Thyroid gland (tissue), 4 donors: Measurements from ENCODE around the gene TMEM26. TPM values are rescaled to one million over a fixed set of nuclear protein-coding genes. Genes with fewer than 3 reads are reported as not detected.

ENCODE experiments used
- DNase-seq, 2 donors: peaks; one replicate each; pipeline ENCODE4 v3.0.0-alpha.2; 2019
- H3K27ac ChIP-seq, 3 donors: fragments of 200-600 bp; sonication (generic); 1 replicate in 2 of 3; 2 replicates in 1 of 3; pipeline ENCODE4 v1.5.1; 2016 to 2019; ENCODE audit warnings: mild to moderate bottlenecking in 1 of 3, moderate library complexity in 1 of 3
- H3K27me3 ChIP-seq: fragments of 200-600 bp; sonication (generic); one replicate; pipeline ENCODE4 v1.5.1; 2019
- H3K36me3 ChIP-seq, 2 donors: fragments of 200-600 bp; sonication (generic); one replicate each; pipeline ENCODE4 v1.5.1; 2016 to 2019
- H3K4me1 ChIP-seq, 2 donors: fragments of 200-600 bp; sonication (generic); one replicate each; pipeline ENCODE4 v1.5.1; 2017 to 2019
- H3K4me3 ChIP-seq, 3 donors: fragments of 200-600 bp; sonication (generic); replicated peaks in 1 of 3; 1 replicate in 2 of 3; 2 replicates in 1 of 3; pipeline ENCODE4 v1.5.1; 2016; ENCODE audit warnings: mild to moderate bottlenecking in 1 of 3
- H3K9me3 ChIP-seq: fragments of 200-600 bp; sonication (generic); one replicate; pipeline ENCODE4 v1.5.1; 2017
- POLR2A ChIP-seq, 2 donors: fragments of 450-650 bp; IDR thresholded peaks; one replicate each; pipeline ENCODE4 v1.6.1; 2017; ENCODE audit warnings: antibody characterized with exemption in 2 of 2, mild to moderate bottlenecking in 2 of 2, moderate library complexity in 1 of 2
- WGBS, 2 donors: methylation state at CpG; one replicate each; pipeline ENCODE4 v1.1.5; 2017; 5-methylcytosine and 5-hydroxymethylcytosine counted together
- intact Hi-C: fragments of 100-400 bp; cut with DNase I; formaldehyde crosslinking; loops from one replicate; pipeline ENCODE4 v1.15.1; 2023
- total RNA-seq, 4 donors: library from RNA; depleted of rRNA; stranded (reverse); fragments of >200 nt; gene quantifications; one replicate each; pipeline ENCODE4 v1.2.3, GENCODE V29; 2016
- TF ChIP-seq, protein P1 (sequence below), 6 experiments: fragments of 200-600 bp in 3 of 6; fragments of 450-650 bp in 3 of 6; sonication (generic) in 3 of 6; IDR thresholded peaks; one replicate each; pipeline ENCODE4 v1.5.1; 2016 to 2019; ENCODE audit warnings: antibody characterized with exemption in 6 of 6, mild to moderate bottlenecking in 2 of 6, inconsistent platforms in 1 of 6, moderate library complexity in 1 of 6

Gene TMEM26
- total RNA-seq, 4 donors from 2014 or later: 0.29 to 0.89 (median 0.54) TPM

- Histone ChIP-seq H3K27me3 (no peaks in the 10 kb centered on the region), H3K36me3 (no peaks in the 10 kb centered on the region), H3K4me1 (peaks cover 0 to 10% of the 10 kb centered on the region in 2 donors), H3K4me3 (no peak overlapping the region), H3K27ac (no peak overlapping the region), H3K9me3 (no peaks in the 10 kb centered on the region)
- TF ChIP-seq, protein P1, sequence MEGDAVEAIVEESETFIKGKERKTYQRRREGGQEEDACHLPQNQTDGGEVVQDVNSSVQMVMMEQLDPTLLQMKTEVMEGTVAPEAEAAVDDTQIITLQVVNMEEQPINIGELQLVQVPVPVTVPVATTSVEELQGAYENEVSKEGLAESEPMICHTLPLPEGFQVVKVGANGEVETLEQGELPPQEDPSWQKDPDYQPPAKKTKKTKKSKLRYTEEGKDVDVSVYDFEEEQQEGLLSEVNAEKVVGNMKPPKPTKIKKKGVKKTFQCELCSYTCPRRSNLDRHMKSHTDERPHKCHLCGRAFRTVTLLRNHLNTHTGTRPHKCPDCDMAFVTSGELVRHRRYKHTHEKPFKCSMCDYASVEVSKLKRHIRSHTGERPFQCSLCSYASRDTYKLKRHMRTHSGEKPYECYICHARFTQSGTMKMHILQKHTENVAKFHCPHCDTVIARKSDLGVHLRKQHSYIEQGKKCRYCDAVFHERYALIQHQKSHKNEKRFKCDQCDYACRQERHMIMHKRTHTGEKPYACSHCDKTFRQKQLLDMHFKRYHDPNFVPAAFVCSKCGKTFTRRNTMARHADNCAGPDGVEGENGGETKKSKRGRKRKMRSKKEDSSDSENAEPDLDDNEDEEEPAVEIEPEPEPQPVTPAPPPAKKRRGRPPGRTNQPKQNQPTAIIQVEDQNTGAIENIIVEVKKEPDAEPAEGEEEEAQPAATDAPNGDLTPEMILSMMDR (IDR thresholded peaks at IDR 0.05): no peak
- TF ChIP-seq POLR2A (IDR thresholded peaks at IDR 0.05): no peak
- no peak for DNase-seq
- intact Hi-C loops: no loop called here
- 68 to 74% methylated on average over 4 of the region's 4 CpGs for WGBS, 2 donors
Observed at GRCh38 chr10:61439058-61439609, 14.0 kb downstream of the TMEM26 start.

DNA sequence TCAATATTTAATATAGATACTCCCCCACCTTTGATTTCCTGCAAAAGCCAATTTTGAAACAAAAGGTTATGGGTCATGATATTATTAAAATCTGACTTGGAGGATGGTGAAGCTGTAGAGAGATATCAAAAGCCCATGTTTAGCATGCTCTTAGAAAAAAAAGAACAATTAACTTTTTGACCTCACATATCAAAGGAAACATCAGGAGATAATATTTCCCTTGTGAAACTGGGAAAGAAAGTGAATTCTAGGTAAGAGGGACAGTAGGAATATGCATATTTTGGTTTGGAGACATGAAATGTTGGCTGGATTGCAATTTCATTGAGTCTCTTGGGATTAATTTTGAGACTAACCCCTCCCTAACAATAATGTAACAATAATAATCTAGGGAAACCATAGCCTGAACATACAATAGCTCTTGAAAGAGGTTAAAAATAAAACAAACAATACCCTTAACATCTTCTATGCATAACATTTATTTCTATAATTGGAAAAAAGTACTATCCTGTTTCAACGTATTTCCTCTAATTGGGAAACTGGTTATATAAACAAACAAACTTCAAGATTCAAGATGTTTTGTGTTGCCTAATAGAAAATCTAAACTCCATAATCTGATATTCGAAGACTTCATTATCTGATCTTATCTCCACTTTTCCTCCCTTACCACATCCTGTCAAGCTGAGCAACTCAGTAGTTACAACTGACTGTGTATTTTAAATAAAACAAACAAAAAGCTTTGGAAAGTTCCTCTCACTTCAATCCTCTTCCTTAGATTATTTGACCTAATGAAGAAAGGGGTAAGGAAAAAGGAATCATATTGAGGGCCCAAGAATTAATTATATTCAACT, 14.8 kb downstream of the TMEM26 start:
- Histone ChIP-seq H3K27ac (no peak overlapping the region), H3K4me3 (no peak overlapping the region), H3K9me3 (no peaks in the 10 kb centered on the region), H3K4me1 (peaks cover 0 to 10% of the 10 kb centered on the region in 2 donors), H3K27me3 (no peaks in the 10 kb centered on the region), H3K36me3 (no peaks in the 10 kb centered on the region)
- WGBS, 2 donors: 34 to 45% methylated on average over 2 of the region's 2 CpGs
- intact Hi-C loops: no loop called here
- DNase-seq: no peak
- TF ChIP-seq, protein P1 (IDR thresholded peaks at IDR 0.05): no peak
- TF ChIP-seq POLR2A (IDR thresholded peaks at IDR 0.05): no peak

DNA sequence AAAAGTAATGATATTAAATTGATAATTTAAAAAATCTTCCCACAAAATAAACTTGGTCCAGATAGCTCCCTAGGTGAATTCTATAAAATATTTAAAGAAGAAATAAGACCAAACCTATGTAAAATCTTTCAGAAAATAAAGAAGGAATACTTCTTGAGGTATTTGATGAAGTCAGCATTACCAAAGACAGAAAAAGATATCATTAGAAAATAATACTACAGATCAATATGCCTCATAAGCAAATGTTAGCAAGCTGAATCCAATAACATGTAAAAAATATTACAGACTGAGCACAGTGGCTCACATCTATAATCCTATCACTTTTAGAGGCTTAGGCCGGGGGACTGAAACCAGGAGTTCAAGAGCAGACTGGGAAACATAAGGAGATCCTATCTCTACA, 30.0 kb downstream of the TMEM26 start:
- no peak for TF ChIP-seq POLR2A (IDR thresholded peaks at IDR 0.05)
- H3K4me1 ChIP-seq: no peaks in the 10 kb centered on the region
- WGBS, 2 donors: 79 to 87% methylated on average over 1 of the region's 1 CpG
- no peaks in the 10 kb centered on the region for H3K27me3 ChIP-seq
- no peaks in the 10 kb centered on the region for H3K36me3 ChIP-seq
- no peak overlapping the region for H3K27ac ChIP-seq
- no peak overlapping the region for H3K4me3 ChIP-seq
- intact Hi-C loops: no loop called here
- H3K9me3 ChIP-seq: no peaks in the 10 kb centered on the region
- DNase-seq: no peak

GRCh38 chr10:61417661-61418060, 35.5 kb downstream of the TMEM26 start:
- no peak for DNase-seq
- Histone ChIP-seq H3K4me3 (no peak overlapping the region), H3K27ac (no peak overlapping the region), H3K9me3 (no peaks in the 10 kb centered on the region), H3K27me3 (no peaks in the 10 kb centered on the region), H3K36me3 (no peaks in the 10 kb centered on the region), H3K4me1 (no peaks in the 10 kb centered on the region)
- no peak for TF ChIP-seq POLR2A (IDR thresholded peaks at IDR 0.05)
- TF ChIP-seq, protein P1 (IDR thresholded peaks at IDR 0.05): no peak
- WGBS, 2 donors: 72 to 85% methylated on average over 2 of the region's 2 CpGs
- intact Hi-C loops: no loop called here

- H3K9me3 ChIP-seq: no peaks in the 10 kb centered on the region
- H3K4me3 ChIP-seq: no peak overlapping the region
- H3K36me3 ChIP-seq: no peaks in the 10 kb centered on the region
- H3K4me1 ChIP-seq: no peaks in the 10 kb centered on the region
- no peaks in the 10 kb centered on the region for H3K27me3 ChIP-seq
- intact Hi-C loops: no loop called here
- no peak overlapping the region for H3K27ac ChIP-seq
- TF ChIP-seq POLR2A (IDR thresholded peaks at IDR 0.05): no peak
- TF ChIP-seq, protein P1 (IDR thresholded peaks at IDR 0.05): no peak
- no peak for DNase-seq
Observed at GRCh38 chr10:61415824-61416223, 37.4 kb downstream of the TMEM26 start.
